NB4 (cell line): ENCODE data around the gene FAM53A.

Experiments used
- CTCF ChIP-seq: IDR thresholded peaks from one replicate; pipeline ENCODE4 v1.5.1; 2012; ENCODE audit warnings: low read depth, low read length
- MAX ChIP-seq: IDR thresholded peaks from 2 replicates; pipeline ENCODE4 v1.6.1; 2011; ENCODE audit warnings: low read depth, low read length
- POLR2A ChIP-seq: IDR thresholded peaks from 2 replicates; pipeline ENCODE4 v1.6.1; 2011; ENCODE audit warnings: mild to moderate bottlenecking; ENCODE audit not compliant: insufficient read length; ENCODE audit errors: extremely low read depth

GRCh38 chr4:1728061-1728980 is 44.2 kb upstream of the FAM53A start:
- TF ChIP-seq POLR2A = no peak
- TF ChIP-seq CTCF = no peak
- no peak for TF ChIP-seq MAX
